Umbilical cord (tissue), 2 donors: ENCODE measurements around the gene ZNRF1. TPM values are rescaled to one million over a fixed set of nuclear protein-coding genes. Genes with fewer than 3 reads are reported as not detected.

Source experiments
- DNase-seq: peaks from one replicate; pipeline ENCODE4 v3.0.0-alpha.2; 2015; ENCODE audit warnings: low spot score
- total RNA-seq: library from RNA; depleted of rRNA; stranded (reverse); fragments of >200 nt; gene quantifications from one replicate; pipeline ENCODE4 v1.2.3, GENCODE V29; 2014; ENCODE audit warnings: low replicate concordance; ENCODE audit not compliant: insufficient read depth

The ZNRF1 gene
- total RNA-seq, 1 donor from 2014 or later: 9.9 TPM

DNA sequence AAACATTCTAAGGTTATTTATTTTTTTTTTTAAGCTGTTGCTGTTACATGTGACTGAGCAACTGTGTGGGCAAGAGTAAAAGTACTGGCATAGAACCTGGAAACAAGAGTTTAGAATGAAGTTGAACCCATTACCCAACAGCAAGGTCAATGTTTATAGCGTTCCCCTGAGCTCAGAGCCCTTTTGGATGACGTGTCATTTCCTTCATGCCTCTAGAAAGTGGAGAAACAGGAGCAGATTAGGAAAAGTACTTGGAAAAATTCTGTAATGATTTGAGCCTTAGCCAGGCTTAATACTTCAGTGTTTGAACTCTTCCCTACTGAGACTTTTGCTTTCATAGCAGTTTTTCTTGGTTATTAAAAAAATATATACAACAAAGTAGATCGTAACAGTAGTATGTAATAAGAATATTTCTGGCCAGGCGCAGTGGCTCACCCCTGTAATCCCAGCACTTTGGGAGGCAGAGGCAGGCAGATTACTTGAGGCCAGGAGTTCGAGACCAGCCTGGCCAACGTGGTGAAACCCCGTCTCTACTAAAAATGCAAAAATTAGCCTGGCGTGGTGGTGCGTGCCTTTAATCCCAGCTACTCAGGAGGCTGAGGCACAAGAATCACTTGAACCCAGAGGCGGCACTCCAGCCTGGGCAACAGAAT, 27.5 kb downstream of the ZNRF1 start:
- peak; percentile 94 for DNase-seq

DNA sequence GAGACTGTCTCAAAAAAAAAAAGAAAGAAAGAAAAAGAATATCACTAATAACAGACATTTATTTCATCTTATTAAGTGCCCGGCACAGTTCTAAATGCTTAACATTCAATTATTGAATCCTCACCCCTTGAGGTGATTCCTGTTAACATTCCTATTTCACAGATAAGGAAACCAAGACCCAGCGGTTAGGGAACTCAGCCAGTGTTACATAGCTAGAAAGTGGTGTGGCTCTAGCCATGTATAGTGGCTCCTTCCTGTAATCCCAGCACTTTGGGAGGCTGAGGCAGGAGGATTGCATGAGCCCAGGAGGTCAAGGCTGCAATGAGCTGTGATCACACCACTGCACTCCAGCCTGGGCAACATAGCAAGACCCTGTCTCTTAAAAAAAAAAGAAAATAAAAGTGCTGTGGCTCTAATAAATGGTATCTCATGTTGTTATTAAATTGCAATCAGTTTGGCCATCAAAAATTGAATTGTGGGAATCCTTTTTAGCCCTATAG, 28.1 kb downstream of the ZNRF1 start:
- DNase-seq: no peak

DNA sequence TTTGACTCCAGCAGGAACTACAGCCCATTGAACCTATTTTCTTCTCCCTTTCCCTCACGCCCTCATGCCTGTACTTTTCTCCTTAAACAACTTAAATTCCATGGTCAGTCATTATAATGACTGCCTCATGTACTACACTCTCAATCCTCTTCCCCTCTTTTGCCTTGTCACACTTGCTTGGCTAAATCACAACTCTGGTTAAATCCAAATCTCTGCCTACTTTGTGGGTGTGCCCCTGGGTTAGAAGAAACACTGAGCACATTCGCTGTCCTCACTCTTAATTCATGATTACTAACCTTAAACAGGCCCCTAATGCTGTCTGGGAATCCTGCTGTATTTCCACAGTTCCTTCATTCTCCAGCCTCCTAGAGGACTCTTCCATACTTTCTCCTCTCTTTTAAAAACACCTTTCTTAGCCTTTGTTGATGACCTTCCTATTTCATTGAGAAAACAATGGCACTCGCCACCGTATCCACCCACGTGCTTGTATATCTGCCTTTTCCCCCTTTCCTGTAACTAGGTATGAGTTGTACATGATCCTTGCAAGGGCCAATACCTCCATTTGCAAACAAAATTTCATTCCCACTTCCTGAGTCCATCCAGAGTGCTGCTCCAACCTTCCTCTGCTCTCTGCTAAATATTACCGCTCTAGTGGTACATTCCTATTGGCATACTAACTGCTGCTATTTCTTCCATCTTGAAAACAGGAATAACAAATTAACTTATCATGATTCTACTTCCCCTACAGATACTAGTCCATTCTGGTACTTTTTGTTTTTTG, 28.9 kb downstream of the ZNRF1 start:
- DNase-seq: peak; percentile 43

DNA sequence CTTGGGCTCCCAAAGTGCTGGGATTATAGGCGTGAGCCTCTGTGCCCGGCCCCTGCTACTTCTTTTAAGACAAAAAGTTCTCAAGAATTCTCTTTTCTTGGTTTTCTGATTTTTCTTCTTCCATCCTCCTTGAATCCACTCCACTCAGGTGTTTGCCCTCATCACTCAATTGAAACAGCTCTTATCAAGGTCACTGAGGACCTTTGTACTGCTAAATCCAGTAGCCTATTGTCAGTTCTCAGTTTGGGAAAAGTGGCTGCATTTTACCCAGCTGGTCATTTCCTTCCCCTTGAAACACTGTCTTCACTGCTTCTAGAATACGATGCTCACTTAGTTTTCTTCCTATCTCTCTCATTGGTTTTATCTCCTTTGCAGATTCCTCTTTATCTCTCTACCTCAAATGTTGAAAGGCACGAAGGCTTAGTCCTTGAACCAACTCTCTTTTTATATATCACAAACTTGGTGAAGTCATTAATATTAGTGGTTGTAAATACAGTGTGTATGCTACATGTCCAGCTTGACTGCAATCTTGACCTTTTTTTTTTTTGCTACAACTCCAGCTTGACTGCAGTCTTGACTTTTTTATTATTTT, 29.8 kb downstream of the ZNRF1 start:
- peak; percentile 62 for DNase-seq

DNA sequence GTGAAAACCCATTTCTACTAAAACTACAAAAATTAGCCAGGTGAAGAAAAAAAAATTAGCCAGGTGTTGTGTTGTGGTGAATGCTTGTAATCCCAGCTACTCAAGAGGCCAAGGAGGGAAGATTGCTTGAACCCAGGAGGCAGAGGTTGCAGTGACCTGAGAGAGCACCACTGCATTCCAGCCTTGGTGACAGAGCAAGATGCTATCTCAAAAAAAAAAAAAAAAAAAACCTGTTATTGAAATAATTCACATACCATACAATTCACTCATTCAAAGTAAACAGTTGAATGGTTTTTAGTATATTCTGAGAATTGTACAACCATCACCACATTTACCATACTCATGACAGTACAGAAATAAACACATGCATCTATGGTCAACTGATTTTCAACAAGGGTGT, 31.0 kb downstream of the ZNRF1 start:
- no peak for DNase-seq

DNA sequence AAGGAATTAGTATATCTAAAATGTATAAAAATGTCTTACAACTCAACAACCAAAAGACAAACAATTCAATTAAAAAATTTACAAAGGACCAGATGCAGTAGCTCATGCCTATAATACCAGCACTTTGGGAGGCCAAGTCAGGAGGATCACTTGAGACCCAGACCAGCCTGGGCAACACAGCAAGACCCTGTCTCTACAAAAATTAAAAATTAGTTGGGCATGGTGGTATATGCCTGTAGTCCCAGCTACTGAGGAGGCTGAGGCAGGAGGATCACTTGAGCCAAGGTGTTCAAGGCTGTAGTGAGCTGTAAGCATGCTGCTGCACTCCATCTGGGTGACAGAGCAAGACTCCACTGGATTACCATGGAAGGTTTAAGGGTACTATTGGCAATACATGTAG, 33.8 kb downstream of the ZNRF1 start:
- no peak for DNase-seq

DNA sequence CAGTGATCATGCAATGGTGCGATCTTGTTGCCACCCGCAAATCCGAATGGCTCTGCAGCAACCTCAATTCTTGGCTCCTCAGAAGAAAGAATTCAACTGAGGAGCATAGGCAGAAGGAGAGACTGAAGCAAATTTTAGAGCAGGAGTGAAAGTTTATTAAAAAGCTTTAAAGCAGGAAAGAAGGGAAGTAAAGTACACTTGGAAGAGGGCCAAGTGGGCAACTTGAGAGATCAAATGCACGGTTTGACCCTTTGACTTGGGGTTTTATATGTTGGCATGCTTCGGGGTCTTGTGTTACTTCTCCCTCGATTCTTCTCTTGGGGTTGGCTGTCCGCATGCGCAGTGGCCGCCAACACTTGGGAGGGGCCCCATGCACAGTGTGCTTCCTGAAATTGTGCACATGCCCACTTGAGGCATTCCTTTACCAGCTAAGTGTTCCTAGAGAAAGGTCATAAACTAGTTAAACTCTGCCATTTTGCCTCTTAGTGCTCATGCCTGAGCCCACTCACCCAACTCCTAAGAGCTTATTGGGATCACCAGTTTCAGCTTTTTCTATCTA, 36.7 kb downstream of the ZNRF1 start:
- DNase-seq: no peak

DNA sequence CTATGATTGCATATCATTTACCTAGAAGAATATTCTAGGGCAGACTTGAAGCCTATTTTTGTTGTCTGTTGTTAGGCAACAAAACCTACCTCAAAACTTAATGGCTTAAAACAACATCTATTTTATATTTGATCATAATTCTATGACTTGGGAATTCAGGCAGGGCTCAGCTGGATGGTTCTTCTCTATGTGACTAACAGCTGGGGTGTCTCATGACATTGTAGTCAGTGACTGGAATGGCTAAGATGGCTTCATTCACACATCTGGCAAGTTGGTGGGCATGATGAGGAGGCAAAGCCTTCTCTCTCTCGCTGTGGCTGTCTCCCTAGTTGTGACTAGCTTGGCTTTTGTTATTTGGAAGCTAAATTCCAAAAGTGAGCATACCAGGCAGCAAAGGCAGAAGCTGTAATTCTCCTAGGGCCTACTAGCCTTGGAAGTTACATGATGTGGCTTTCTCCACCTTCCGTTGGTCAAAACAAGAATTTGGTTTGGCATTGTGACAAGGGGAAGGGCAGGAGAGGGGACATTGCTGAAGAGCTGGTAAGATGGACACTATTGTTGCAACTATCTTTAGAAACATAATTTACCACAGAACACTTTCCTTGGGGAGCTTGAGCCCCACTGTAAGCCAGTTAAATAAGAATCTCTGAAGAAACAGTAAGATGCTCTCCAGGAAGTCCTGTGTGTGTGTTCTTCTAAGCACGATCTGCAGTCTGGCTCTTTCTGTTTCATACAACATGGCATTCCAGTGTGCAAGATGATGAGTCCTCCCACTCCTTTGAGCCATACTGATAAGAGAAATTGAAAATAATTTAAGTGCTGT, 39.4 kb downstream of the ZNRF1 start:
- no peak for DNase-seq

DNA sequence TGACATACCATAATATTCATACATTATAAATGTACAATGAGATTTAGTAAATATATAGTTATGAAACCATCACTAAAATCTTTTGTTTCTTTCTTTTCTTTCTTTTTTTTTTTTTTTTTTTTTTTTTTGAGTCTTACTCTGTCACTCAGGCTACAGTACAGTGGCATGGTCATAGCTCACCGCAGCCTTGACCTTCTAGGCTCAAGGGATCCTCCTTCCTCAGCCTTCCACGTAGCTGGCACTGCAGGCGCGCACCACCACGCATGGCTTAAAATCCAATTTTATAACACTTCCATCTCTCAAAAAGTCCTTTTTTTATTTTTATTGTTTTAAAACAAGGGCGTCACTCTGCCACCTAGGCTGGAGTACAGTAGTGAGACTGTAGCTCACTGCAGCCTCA, 41.1 kb downstream of the ZNRF1 start:
- DNase-seq: no peak

DNA sequence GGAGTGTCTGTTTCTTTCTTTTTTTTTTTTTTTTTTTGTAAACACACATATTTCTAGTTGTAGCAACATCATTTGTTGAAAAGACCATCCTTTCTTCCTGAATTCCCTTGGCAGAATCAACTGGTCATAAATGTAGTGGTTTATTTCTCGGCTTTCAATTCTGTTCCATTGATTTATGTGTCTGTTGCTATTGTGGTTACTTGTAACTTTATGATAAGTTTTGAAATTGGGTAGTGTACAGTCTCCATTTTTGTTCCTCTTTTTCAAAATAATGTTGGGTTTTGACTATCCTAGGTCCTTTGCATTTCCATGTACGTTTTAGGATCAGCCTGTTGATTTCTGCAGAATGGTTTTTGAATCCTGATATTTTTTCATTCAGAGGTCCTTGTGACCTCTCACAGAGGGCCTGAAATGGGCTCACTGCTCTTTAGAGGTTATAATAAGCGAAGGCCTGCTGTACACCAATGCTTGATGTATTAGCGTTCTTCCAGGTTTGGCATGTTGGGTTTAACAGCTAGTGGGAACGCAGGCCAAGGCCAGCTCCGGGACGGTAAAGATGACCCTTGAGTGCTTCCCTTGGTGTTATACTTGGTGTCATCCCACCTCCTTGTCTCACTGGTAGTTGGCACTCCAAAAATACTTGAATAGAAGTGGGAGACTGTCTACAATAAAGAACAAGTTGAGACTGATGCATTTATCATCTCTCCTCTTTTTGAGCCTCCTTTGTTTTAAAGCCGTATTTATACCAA, 43.8 kb downstream of the ZNRF1 start:
- DNase-seq: no peak

DNA sequence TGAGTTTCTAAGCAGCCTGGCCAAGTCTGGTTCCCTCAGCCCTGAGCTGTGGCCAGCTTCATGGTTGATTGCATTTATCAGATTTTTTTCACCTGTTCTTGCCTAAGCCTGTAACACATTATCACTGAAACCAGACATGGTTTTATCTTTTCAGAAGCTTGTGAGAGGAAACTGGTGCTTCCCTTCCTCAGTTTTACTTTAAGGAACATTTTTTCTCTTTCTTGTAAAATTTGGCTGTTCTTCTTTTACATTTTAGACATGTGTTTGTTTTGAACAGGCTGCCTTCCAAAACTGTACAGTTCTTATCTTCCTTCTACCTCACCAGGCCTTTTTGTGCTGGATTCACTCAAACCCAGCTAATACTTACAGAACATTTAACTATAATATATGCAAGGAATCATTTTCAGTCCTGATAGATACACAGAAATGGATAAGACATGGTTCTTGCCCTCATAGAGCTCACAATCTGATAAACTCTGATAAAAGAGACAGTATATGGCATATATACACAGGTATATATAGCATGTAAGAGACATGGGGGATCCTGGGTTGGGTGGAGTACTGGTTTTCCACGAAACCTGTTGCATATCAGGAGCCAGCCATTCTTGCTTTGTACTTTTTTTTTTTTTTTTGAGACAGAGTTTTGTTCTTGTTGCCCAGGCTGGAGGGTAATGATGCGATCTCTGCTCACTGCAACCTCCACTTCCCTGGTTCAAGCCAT, 44.5 kb downstream of the ZNRF1 start:
- peak; percentile 77 for DNase-seq

DNA sequence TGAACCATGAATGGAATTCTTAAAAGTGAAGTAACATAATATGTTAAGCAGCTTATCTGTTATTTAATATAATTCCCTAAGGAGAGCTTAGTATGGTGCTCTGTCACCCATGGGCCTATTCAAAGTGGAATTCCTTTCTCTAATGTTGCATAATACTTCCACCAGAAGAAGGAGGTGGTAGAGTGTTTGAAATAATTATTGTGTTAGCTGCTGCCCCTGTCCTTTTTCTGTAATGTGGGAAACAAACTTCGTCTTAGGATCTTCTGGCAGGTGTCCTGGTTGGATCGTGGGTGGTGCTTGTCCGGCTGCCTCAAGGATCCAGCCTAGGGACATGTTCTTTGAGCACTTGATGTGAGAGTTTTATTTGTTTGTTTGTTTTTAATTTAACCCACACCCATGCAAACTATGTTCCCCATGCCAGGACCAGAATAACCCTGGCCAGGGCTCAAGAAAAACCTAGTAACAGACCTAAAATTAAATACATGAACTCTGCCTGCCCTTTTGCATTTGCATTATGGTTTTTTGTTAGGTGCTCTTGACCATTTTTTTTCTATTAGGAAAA, 46.1 kb downstream of the ZNRF1 start:
- DNase-seq: no peak

DNA sequence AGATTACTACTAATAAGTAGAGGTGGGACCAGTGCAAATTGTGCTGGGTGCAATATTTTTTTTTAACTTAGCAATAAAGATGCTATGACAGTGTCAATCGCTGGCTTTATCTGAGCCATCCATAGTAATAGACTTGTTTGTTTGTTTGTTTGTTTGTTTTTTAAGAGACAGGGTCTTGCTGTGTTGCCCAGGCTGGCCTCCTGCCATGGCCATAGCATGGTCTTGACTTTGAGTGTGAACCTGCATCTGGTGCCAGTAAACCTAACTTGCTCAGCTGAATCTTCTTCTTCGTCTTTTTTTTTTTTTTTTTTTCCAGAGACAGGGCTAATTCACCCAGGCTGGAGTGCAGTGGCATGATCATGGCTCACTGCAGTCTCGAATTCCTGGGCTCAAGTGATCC, 46.6 kb downstream of the ZNRF1 start:
- DNase-seq: no peak

DNA sequence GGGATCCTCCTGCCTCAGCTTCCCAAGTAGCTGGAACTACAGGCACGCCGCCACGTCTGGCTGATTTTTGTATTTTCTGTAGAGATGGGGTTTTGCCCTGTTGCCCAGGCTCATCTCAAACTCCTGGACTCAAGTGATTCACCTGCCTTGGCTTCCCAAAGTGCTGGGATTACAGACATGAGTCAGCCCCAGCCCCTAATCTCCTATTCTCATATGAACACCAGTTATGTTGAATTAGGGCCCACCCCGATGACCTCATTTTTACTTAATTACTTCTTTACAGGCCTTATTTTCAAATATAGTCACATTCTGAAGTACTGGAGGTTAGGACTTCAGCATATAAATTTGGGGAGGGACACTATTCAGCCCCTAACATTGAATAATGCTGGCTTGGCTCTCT, 49.2 kb downstream of the ZNRF1 start:
- no peak for DNase-seq

DNA sequence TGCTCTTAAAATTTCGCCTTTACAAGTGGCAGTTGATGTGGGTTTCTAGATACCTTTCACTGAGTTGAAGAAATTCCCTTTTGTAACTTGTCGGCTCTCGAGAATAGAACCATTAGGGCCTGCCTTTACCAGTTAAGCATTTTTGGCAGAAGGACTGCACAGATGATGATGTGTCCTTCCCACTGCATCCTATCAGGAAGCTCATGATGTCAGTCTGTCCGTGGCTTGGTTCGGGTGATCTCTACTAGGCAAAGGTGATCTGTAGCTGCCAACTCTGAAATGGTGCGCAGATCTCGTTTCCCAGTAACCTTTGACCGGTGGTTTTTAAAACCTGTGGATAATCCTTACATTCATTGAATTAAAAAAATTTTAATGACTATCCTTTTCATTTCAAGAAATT, 49.7 kb downstream of the ZNRF1 start:
- DNase-seq: no peak

DNA sequence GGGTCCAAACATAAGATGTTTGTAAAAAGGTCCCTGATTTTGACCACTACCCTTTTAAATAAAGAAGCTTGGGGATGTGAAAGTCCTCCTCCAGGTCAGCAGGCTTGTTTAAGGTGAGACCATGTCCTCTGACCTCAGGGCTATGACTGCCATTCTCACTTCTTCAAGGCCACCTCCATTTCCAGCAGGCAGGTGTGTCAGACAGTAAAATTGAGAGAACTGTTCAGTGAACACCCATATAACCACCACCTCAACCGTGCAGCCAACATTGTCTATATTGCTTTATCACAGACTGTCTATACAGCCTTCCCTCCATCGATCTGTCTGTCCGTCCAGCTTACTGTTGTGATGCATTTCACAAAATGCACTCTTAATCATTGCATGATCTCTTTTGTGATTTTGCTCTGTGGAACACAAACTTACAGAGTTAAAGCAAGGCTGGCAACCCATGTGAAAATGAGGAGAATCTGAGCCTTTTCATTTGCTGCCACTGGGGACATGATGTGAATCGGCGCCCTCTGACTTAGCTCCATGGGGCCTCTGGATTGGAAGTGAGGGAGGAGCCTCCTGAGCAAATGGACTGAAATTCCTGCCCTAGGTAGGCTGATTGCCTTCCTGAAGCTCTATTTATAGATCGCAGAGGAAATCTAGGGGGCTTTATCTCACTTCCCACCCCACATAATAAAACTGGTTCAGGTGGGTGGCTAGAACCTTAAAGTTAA, 53.8 kb downstream of the ZNRF1 start:
- no peak for DNase-seq

DNA sequence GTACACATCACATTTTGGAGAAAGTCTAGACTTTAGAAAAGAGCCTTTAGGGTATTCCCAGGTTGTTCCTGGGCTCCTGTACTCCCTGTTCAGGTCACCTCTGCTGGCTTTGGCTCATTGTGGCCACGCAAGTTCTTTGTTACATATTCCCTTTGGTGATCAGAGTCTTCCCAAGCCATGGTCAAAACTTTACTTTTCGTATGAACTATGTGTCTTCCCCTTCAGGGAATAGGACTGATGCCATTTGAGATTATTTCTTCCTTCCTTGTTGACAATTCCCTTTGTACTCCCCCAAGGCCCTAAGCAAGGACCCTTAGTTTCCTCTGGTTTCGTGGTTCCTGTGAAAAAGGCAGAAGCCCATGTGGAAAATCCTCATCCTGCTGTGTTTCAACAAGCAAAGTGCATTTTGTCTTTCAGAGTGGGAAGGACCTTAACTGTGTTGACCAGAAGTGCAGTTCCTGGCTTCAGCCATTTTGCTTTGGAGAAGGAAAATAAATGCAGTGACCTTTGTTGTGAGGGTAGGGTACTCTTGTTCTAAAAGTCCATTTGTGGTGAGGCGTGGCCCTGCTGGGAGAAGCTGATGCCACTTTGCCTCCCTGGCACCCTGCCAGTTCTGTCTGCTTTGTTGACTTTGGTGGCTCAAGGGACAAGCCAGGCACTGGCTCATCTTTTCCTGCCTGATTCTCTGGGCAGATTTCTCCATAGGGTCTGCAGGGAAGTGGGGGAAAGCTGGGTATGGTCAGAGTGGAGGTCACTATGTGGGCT, 55.1 kb downstream of the ZNRF1 start:
- no peak for DNase-seq

DNA sequence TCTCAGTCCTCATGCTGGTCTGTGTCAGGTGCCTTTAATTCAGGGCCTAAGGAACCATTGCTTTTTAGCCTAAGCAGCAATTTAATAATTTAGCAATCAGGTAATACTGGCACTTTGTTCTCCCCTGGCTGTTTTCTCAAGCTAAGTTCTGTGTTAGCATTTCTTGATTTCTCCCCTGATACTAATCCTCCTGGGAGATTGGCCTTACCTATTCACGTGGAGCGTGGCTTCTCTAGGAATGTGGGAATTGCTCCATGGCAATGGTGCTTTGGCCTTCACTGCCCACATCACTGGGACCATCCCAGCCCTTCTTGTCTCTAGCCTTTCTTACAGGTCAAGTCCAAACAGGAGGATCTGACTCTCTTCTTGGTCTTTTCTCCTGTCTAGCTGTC, 55.7 kb downstream of the ZNRF1 start:
- no peak for DNase-seq
